OCI-LY3 (cell line): ENCODE data around the gene FRMD4A.

ENCODE experiments used
- H2AFZ ChIP-seq: fragments of 200-600, 300-600 bp; shearing (Covaris generic); 2 replicates; pipeline ENCODE4 v1.6.0; 2014; ENCODE audit warnings: antibody characterized with exemption, low read depth, low read length
- H3K27ac ChIP-seq: fragments of 200-600, 300-600 bp; sonication (generic); 2 replicates; pipeline ENCODE4 v1.5.1; 2014; ENCODE audit warnings: mild to moderate bottlenecking, low read length, moderate library complexity, mixed read lengths
- H3K27me3 ChIP-seq: fragments of 200-600, 300-600 bp; sonication (generic); 2 replicates; pipeline ENCODE4 v1.6.1; 2014; ENCODE audit warnings: low read depth, low read length, mixed read lengths
- H3K36me3 ChIP-seq: fragments of 200-600, 300-600 bp; sonication (generic); replicated peaks from 2 replicates; pipeline ENCODE3; 2014; ENCODE audit warnings: low read depth, low read length, mixed read lengths
- H3K4me1 ChIP-seq: fragments of 300-600, 200-600 bp; sonication (generic); 2 replicates; pipeline ENCODE4 v1.6.1; 2014; ENCODE audit warnings: low read length, mixed read lengths
- H3K4me2 ChIP-seq: fragments of 200-600, 300-600 bp; sonication (generic); 2 replicates; pipeline ENCODE4 v1.6.1; 2014; ENCODE audit warnings: low read length, mixed read lengths
- H3K4me3 ChIP-seq: fragments of 300-600, 200-600 bp; sonication (generic); 2 replicates; pipeline ENCODE4 v1.5.1; 2014; ENCODE audit warnings: antibody characterized with exemption, mild to moderate bottlenecking, low read length, moderate library complexity
- H3K79me2 ChIP-seq: fragments of 300-600, 200-600 bp; shearing (Covaris generic); 2 replicates; pipeline ENCODE4 v1.6.1; 2014; ENCODE audit warnings: mild to moderate bottlenecking, low read length, mixed read lengths
- H3K9ac ChIP-seq: fragments of 300-600, 200-600 bp; shearing (Covaris generic); 2 replicates; pipeline ENCODE4 v1.6.0; 2014; ENCODE audit warnings: mild to moderate bottlenecking, low read length, moderate library complexity
- H3K9me3 ChIP-seq: fragments of 200-600, 300-600 bp; shearing (Covaris generic); 2 replicates; pipeline ENCODE4 v1.6.1; 2014; ENCODE audit warnings: low read length, mixed read lengths; ENCODE audit not compliant: insufficient read depth
- H4K20me1 ChIP-seq: fragments of 200-600, 300-600 bp; sonication (generic); 2 replicates; pipeline ENCODE4 v1.6.1; 2016; ENCODE audit warnings: low read length, mixed read lengths; ENCODE audit not compliant: insufficient read depth
- EZH2phosphoT487 ChIP-seq: fragments of 200-600 bp; shearing (Covaris generic); IDR thresholded peaks from 2 replicates; pipeline ENCODE4 v1.6.1; 2018; ENCODE audit warnings: antibody characterized with exemption, mixed run types, low read depth
- TF ChIP-seq, protein P1 (sequence below): fragments of 200-600, 300-600 bp; sonication (generic); IDR thresholded peaks from 2 replicates; pipeline ENCODE4 v1.5.1; 2014; ENCODE audit warnings: antibody characterized with exemption, low read length, low read depth

FRMD4A gene

DNA sequence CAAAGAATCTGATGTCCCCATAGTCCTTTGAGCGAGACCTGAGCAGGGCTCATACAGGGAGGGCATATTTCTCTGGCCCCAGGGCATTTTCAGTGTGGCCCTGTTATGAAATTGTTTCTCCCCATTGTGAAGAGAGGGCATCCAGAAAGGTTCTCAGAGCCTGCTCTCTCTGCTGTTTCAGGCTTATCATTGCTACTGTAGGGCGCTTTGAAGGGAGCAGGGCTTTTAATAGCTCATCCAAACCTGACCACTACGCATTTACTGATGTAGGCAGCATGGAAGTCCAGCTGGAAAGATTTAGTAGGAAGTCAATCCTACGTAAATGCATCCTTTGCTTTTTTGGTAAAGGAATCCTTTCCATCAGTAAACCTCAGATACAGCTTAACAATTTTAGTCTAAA is 675.9 kb downstream of the FRMD4A start:
- Histone ChIP-seq H3K27ac (no peak overlapping the region), H3K4me3 (no peak overlapping the region), H3K4me1 (no peaks in the 10 kb centered on the region), H3K9ac (no peak overlapping the region), H3K9me3 (no peaks in the 10 kb centered on the region), H3K27me3 (no peaks in the 10 kb centered on the region), H4K20me1 (no peaks in the 10 kb centered on the region), H3K36me3 (peaks cover 52% of the 10 kb centered on the region), H3K4me2 (no peak overlapping the region), H2AFZ (no peak overlapping the region), H3K79me2 (no peaks in the 10 kb centered on the region)
- TF ChIP-seq, protein P1, sequence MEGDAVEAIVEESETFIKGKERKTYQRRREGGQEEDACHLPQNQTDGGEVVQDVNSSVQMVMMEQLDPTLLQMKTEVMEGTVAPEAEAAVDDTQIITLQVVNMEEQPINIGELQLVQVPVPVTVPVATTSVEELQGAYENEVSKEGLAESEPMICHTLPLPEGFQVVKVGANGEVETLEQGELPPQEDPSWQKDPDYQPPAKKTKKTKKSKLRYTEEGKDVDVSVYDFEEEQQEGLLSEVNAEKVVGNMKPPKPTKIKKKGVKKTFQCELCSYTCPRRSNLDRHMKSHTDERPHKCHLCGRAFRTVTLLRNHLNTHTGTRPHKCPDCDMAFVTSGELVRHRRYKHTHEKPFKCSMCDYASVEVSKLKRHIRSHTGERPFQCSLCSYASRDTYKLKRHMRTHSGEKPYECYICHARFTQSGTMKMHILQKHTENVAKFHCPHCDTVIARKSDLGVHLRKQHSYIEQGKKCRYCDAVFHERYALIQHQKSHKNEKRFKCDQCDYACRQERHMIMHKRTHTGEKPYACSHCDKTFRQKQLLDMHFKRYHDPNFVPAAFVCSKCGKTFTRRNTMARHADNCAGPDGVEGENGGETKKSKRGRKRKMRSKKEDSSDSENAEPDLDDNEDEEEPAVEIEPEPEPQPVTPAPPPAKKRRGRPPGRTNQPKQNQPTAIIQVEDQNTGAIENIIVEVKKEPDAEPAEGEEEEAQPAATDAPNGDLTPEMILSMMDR: no peak
- no peak for TF ChIP-seq EZH2phosphoT487

DNA sequence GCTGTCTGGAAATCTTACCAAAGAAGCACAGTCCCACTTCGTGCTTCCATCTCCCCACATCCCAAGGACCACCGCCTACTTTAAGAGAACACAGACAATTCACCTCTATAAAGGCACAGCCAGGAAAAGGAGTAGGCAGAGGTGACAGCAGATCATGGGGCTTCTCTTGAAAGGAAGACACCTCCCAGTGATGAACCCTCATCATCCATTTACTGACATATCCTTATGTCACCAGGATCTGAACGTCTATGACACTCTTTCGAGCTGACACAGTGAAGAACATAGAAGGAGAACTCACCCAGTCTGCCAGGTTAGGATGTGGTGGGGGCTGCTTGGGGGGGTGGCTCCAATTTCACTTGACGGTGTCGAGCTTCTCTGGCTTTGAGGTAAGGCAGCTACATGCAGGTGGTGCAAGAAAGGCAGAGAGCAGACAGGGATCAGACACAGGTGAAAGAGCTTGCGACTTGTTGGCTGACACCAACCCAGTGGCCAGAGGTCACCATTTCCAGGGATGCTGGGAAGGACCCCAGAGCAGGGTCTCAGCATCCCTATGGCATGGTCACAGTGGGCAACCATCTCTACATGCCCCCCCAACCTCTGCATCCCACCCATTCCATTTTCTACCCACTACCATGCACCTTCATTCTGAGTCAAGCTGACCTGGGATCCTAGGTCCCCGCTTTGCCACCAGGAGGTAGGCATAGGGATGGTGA is 676.5 kb downstream of the FRMD4A start:
- TF ChIP-seq, protein P1: no peak
- no peak for TF ChIP-seq EZH2phosphoT487
- H4K20me1 ChIP-seq: no peaks in the 10 kb centered on the region
- H3K36me3 ChIP-seq: peaks cover 47% of the 10 kb centered on the region
- no peak overlapping the region for H3K4me3 ChIP-seq
- H3K9me3 ChIP-seq: no peaks in the 10 kb centered on the region
- no peaks in the 10 kb centered on the region for H3K27me3 ChIP-seq
- no peak overlapping the region for H3K27ac ChIP-seq
- no peak overlapping the region for H3K9ac ChIP-seq
- no peak overlapping the region for H3K4me2 ChIP-seq
- H3K79me2 ChIP-seq: no peaks in the 10 kb centered on the region
- H2AFZ ChIP-seq: no peak overlapping the region
- no peaks in the 10 kb centered on the region for H3K4me1 ChIP-seq

DNA sequence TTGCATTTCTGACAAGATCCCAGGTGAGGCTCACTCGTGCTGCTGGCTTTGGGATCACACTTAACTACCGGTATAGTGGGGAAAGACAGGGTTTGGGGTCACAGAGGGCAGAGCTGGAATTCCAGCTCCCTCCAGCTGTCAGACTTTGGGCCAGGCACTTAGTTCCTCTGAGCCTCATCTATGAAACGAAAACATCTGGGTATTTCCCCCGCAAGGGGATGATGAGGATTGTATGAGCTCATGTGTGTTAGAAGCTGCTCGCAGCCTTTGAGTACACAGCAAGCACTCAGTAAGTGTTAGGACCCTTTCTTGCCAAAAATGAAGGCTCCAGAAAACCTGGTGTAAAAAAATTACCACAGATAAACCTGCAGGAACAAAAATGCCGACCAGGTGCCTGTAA is 677.9 kb downstream of the FRMD4A start:
- no peaks in the 10 kb centered on the region for H3K9me3 ChIP-seq
- H3K79me2 ChIP-seq: no peaks in the 10 kb centered on the region
- no peaks in the 10 kb centered on the region for H4K20me1 ChIP-seq
- no peak overlapping the region for H3K4me3 ChIP-seq
- no peaks in the 10 kb centered on the region for H3K27me3 ChIP-seq
- no peak overlapping the region for H3K9ac ChIP-seq
- TF ChIP-seq EZH2phosphoT487: no peak
- TF ChIP-seq, protein P1: no peak
- H3K27ac ChIP-seq: no peak overlapping the region
- H3K4me1 ChIP-seq: no peaks in the 10 kb centered on the region
- H2AFZ ChIP-seq: no peak overlapping the region
- H3K4me2 ChIP-seq: no peak overlapping the region
- peaks cover 51% of the 10 kb centered on the region for H3K36me3 ChIP-seq

DNA sequence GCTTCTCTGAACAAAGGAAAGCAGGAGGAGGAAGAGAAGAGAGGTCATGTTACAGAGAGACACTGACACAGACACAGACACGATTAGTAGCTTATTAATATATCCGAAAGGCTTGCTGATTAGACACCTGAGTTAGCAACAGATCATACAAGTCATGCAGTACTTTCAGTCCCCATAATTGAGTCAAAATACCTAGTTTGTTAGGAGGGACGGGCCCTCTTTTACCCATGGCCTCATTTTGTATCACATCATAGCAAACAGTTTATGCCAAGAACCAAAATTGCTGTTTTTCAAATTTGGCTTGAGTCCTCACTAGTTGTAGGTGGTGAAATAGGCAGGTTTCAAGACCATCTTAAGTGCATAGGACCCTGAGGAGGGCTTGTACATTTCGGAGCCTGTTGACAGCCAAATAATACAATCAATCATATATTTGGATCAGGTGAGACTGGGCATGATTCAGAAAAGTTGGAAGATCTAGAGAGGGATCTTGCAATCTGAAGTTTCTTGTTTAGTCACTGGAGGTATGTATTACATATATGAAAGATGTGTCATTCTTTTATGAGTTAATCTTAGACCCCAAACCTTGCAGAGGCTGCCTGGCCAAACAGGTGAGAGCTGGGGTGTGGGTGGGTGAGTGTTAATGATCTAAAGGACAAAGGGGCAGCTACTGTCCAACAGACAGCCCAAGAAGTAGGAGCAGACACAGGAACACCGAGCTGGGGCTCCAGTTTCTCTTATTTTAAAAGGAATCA is 678.6 kb downstream of the FRMD4A start:
- Histone ChIP-seq H3K9ac (no peak overlapping the region), H3K79me2 (no peaks in the 10 kb centered on the region), H2AFZ (no peak overlapping the region), H3K27ac (no peak overlapping the region), H3K4me2 (no peak overlapping the region), H3K36me3 (peaks cover 51% of the 10 kb centered on the region), H3K9me3 (no peaks in the 10 kb centered on the region), H3K4me1 (no peaks in the 10 kb centered on the region), H4K20me1 (no peaks in the 10 kb centered on the region), H3K4me3 (no peak overlapping the region), H3K27me3 (no peaks in the 10 kb centered on the region)
- no peak for TF ChIP-seq EZH2phosphoT487
- TF ChIP-seq, protein P1: no peak
